Fibroblast of skin of right biceps (primary cell): ENCODE results near the gene DHRS13.
A peak's percentile ranks its signal among the peaks of the same experiment; 100 is the strongest.
"Not testable (repeated sequence)": the region's sequence is repeated elsewhere in the genome, so short reads cannot be mapped to it uniquely, and the experiment has no call there.

Experiments used
- DNase-seq: peaks from one replicate; pipeline ENCODE4 v3.0.0-alpha.2; 2013

The DHRS13 gene

GRCh38 chr17:28901866-28902818 lies 737 bp downstream of the DHRS13 start:
- DNase-seq: peak; percentile 34

GRCh38 chr17:28900986-28901726 lies 1.7 kb downstream of the DHRS13 start:
- no peak for DNase-seq

GRCh38 chr17:28899212-28899815 lies 3.6 kb downstream of the DHRS13 start:
- no peak for DNase-seq

DNA sequence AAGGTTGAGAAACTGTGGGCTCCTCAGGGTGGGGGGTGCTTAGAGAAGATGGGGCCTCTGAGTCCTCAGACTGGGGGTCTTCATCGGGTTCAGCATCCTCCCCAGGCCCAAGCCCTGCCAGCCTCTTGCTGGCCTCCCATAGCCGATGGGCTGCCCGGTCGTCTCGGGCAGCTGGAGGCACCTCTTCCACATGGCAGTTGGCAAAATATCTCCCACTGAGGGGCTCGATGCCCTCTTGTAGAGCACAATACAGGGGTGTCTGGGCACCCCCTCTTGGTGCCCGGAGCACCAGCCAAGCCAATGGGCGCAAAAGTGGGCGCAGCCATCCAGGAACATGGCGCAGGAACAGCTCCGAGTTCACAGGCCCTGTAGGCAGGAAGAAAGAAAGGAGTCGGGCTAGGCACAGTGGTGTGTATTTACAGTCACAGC lies 4.3 kb downstream of the DHRS13 start:
- DNase-seq: no peak

DNA sequence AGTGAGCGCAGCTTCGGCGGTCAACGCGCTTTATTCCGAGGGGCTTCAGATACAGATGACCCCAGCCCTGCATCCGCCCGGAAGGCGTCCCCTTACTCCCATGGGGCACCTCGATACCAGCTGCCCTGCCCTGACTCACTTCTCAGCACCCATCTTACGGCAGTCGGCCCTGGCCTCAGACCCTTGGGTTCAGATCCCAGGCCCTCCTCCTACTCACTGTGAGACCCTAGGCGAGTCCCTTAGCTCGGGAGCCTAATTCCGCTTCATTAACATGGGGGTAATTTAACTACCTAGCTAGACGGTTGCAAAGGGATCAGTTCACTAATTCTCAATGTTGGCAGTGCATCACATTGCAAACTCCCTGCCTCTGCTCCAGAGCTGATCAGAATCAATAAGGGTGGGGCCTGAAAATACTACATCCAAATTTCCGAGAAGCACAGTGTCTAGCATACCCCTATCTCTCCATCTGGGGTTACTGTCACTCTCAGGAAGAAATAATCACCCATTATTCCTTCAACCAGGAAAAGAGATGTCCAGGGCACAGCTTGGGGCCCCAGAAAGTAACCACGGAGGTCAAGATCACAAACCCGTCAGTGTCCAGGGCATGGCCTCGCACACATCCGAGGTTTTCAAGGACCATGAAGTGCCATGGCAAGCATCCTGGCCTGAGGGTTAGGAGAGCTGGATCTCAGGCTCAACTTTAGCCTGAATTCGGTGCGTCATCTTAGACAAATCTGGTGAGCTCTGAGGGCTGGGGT lies 4.9 kb downstream of the DHRS13 start:
- no peak for DNase-seq

DNA sequence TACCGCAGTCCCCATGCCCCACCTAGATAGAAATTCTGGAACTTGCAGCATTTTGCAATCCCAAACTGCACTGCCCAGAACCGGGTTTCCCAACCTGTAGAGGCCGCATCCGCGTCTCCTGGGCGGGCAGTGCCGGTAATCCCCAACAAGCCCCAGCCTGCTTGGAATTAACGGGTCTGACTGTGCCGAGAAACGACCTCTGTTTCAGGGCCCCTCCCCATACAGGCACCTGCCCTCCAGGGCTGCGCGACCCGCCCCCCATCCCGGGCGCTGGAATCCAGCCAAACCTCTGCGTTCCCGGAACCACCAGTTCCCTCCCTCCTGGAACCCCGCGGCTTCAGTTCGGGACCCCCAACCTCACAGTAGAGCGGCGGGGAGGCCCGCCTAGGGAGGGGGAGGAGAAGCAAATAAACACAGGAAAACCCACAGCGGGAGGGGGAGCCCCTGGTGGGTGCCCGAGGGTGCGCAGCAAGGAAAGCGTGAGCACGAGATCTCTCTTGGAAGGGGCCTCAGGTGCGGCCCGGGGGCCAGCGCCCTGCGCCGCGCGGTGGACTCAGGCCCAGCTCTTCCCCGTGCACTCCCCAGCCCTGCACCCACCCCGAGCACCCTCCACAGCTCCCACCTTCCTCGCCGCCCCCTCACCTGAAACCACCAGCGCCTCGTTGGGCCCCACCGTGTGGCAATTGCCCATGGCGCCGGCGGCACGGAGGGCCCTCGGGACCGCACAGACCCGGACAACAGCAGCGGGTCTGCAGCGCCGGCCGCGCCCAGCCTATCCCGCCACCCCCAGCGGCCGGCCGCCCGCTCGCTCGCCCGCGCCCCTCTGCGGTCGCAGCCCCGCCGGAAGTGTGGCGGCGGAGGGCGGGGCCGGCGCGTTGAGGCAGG lies 5.8 kb downstream of the DHRS13 start, which contains the start of gene FLOT2:
Gene FLOT2, minus strand, starts transcription at position 850 of the 885 bp plus-strand sequence. Its CDS starts 159 bp downstream, at position 691.
- peak; percentile 32 for DNase-seq

DNA sequence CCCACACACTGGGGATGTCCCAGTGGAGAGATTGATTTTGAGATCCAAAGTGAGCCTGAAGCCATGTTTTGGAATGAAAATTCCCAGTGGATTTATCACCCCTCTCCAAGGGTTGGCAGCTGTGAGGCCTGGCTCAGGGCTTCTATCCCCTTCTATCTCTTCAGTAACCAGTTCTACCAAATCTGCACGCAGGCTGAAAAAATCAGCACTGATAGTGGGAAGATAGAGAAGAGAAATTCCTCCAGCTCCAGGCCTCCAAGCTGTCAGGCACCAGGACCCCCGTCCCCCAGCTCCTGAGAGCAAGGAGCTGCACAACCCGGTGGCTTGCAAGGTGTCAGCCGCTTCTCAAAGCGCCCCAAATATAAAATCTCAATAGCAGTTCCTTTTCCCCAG lies 6.4 kb downstream of the DHRS13 start:
- DNase-seq: no peak

DNA sequence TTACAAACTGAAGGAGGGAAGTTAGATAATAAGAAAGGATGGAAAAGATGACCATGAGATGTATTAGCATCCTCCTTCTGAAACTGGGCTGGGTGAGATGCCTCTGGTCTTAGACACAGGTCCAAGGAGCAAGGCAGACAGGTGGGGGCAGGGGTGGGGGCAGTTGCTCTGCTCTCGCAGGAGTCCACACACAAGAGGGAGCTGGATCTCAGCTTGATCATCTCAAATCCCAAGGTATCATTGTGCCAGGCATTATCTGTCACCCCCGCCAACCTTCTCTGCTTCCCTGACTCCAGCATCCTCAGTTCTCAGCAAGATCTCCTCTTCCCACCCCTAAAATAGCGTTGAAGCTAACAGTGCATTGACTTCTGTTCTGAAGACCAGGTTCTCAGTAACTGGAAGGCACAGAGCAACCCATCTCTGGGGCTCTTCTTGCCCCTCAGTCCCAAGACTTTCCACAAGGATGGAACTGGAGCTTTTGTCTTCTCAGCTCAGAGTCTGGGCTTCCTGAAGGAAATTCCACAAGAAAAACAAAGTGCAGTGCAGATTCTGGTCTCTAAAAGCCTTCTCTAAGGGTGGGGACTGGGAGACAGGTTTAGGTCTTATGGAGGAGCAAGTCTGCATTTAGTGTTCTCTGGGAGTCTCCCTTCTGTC lies 7.0 kb downstream of the DHRS13 start:
- DNase-seq: no peak

DNA sequence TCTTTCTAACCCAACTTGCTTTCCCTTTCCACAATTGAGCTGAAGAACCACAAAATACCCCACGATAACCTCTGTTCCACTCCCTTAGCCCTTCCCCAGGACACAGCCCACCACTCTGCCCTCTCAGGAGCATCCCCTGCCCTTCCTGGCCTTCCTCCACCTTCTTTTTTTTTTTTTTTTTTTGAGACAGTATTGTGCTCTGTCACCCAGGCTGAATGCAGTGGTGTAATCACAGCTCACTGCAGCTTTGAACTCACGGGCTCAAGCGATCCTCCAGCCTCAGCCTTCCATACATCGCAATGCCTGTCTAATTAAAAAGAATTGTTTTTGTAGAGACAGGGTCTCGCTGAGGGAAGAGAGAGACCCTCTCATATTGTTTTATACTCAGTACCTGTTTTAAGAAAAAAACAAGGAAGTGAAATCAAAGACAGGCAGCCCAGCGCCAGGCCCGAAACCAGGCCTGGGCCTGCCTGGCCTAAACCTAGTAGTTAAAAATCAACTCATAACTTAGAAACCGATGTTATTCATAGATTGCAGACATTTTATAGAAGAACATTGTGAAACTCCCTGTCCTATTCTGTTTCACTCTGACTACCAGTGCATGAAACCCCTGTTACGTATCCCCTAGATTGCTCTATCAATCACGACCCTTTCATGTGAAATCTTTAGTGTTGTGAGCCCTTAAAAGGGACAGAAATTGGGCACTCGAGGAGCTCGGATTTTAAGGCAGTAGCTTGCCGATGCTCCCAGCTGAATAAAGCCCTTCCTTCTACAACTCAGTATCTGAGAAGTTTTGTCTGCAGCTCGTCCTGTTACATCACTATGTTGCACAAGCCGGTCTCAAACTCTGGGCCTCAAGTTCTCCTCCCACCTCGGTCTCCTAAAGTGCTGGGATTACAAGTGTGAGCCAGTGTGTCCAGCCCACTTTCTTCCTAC lies 9.4 kb downstream of the DHRS13 start:
- DNase-seq: not testable (repeated sequence)

DNA sequence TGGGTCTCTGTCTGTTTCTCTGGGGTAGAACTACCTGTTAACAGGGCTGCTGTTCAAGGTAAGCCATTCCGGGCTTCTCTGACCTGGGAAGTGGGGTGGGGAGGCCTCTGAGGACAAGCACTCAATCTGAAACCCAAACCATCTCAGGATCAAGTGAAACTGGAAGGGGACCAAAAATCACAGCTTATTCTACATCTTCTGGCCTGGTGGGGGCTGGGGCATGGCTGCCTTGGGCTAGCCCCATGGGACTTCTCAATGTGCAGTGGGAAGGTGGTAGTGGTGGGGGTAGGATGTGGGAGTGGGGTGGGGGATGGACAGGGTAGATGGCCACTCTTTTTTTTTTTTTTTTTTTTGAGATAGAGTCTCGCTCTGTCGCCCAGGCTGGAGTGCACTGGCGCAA lies 10.9 kb downstream of the DHRS13 start:
- DNase-seq: no peak

DNA sequence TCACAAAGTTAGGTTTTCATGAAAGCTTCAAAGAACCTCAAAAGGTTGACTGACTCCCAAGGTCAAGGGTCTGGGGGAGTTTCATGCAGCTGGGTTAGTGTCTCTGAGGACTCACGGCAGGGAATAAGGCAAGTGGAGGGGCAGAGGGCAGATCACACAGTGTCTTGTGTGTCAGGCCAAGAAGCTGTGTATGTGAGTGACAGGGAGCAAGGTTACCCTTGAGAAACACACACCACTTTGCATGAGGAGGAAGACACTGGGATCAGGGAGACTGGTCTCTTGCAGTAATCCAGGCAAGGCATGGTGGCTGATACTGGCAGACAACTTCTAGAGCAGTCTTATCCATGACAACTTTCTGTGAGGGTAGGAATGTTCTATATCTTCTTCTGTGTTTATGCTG lies 11.7 kb downstream of the DHRS13 start:
- no peak for DNase-seq

DNA sequence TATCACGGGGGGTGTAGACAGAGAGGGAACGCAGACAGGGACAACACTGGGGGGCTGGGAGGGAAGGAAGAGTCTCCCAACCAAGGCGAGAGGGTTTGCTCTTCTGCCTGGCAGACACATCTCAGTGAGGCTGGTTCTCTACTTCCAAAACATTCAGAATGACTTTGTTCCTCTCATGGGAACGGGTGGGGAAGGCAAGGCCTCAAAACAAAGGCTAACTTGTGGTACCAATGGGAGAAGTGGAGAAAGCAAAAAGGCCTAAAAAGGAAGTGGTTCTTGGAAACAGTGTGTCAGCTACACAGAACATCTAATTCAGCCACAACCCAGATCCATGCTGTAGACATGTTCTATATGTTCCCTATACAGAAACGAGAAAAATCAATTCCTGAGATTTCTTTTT lies 12.9 kb downstream of the DHRS13 start:
- DNase-seq: no peak

GRCh38 chr17:28888832-28889231 lies 14.0 kb downstream of the DHRS13 start:
- DNase-seq: no peak

DNA sequence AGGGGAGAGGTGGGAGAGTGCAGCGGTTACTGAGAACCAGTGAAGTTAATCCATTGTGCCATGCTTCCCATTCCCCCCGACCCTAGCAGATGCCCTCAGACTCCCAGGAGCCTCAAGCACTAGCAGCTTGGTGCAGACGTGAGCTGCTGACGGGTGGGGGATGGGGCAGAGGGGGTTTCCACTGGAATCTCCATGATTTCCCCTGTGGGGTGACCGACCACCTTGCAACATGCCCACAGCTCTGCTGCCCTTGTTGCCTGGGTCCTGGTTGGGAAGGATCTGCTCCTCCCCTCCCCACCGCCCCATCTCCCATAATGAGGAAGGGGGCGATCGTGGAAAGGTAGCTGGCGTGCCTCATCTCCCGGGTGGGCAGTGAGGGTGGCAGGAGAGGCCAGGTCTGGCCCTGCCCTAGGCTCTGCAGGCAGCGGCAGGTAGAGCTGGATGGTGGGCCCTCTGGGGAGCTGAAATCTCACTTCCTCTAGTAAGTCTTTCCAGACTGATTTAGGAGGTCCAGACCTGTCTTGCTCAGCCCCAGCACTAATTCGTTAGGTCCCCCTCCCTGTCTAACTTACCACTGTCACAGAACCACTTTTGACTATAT lies 14.9 kb downstream of the DHRS13 start:
- no peak for DNase-seq

- DNase-seq: no peak
Observed at GRCh38 chr17:28885951-28886350, 16.9 kb downstream of the DHRS13 start.

DNA sequence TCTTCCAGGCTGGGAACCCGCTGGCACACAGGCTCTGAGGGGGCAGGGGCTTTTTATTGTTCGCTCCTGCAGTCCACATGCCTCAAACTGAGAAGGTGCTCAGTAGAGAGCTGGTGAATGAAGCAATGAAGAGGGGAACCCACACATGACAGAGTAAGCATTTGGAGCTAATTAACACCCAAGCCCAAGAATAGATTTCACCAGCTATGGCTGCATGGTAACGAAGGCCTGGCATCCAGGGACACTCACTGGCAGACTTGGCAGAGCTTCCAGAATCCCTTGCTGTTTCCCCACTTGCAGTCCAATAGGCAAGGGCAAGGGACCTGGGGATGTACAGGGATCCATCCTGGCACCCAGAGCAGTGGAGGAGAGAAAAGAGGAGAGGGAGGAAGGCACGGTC lies 17.5 kb downstream of the DHRS13 start:
- DNase-seq: no peak

DNA sequence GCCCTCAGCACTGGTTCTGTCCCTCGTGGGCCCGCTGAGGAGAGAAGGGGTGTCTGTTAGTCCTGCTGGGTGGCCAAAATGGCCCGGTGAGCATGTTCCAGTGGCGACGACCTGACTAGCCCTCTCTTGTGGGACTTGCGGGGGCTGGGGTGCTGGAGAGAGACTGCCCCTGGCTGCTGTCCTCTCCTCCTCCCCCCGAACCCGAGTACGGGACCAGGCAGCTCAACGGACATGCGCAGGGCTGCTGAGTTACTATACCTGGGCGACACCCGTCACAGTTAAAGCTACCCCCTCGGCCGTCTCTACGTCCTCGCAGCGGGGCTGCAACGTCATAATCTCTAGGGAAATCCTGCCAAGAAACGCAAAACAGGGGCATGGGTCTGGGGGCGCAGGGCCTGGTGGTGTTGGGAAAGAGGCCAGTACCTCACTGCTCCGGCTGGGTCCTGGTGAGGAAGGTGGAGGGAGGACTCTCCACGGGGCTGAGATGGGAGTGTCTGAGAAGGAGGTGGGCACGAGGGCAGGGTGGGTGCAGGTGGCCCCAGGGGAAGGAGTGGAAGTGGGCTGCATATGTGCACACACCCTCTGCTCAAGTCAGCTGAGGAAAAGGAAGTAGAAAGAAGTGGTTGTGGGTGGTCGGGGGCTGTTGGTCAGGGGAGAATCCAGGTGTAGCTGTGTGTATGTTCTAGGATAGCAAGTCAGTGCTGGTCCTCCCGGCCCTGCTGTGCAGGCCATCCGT lies 18.7 kb downstream of the DHRS13 start:
- no peak for DNase-seq

DNA sequence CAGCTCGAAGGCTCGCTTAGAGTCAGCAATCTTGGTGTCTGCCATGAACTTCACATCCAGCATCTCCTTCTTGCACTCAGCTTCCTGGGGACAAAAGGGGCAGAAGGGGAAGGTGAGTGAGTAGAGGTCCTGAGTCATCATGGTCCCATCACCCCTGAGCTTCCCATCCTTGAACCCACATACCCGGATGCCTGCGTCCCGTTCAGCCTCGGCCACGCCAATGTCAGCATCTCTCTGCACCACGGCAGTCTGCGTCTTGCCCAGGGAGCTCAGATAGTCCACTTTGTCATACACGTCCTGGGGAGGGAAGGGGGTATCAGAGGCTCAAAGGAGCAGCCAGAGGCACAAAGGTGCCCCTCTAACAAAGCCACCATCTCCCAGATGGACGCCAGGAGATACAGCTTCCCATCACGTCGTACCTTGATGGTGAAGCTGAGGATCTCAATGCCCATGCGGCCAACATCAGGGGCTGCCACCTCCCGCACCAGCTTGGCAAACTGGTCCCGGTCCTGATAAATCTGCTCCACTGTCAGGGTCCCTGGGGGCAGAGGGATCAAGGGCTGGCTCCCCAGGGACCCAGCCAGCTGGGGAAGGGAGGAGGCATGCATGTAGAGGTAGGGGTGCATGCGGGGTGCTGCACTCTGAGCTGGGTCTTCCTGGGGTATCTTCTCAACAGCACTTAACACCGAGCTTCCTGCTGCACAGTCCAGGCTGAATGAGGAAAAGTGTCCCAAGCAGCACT lies 20.6 kb downstream of the DHRS13 start:
- DNase-seq: no peak
